H1 (cell line): Measurements from ENCODE around the gene SPATS2L. TPM values are rescaled to one million over a fixed set of nuclear protein-coding genes. Genes with fewer than 3 reads are reported as not detected.

Source experiments
- HDAC2 ChIP-seq, 2 experiments: fragments of 300-600 bp in 1 of 2; sonication (generic) in 1 of 2; IDR thresholded peaks; 2 replicates each; pipeline ENCODE4 v1.6.1; 2011 to 2012; ENCODE audit warnings: low read depth in 2 of 2, low read length in 2 of 2, mild to moderate bottlenecking in 2 of 2, moderate library complexity in 2 of 2, borderline replicate concordance in 1 of 2, inconsistent platforms in 1 of 2
- HDAC6 ChIP-seq: IDR thresholded peaks from one replicate; pipeline ENCODE4 v1.7.1; 2012; ENCODE audit warnings: low read depth, mild to moderate bottlenecking, inconsistent platforms, low read length, moderate library complexity
- SIRT6 ChIP-seq: IDR thresholded peaks from one replicate; pipeline ENCODE4 v1.7.1; 2012; ENCODE audit warnings: low read length, inconsistent platforms
- TAF7 ChIP-seq: optimal IDR thresholded peaks from 2 replicates; pipeline ENCODE3; 2011; ENCODE audit warnings: low read depth, mild to moderate bottlenecking, inconsistent platforms, low read length, moderate library complexity, borderline replicate concordance
- polyA plus RNA-seq, 7 experiments: library from polyadenylated mRNA; depleted of rRNA in 3 of 7; stranded (reverse) in 5 of 7; unstranded in 2 of 7; fragments of >200 nt in 5 of 7; fragments of 200-250 nt in 2 of 7; gene quantifications; 1 replicate in 5 of 7; 2 replicates in 1 of 7; 4 replicates in 1 of 7; pipeline versions ENCODE4 v1.2.1 to v1.2.3, GENCODE V29; 2011 to 2013; ENCODE audit warnings: missing spikeins in 2 of 7, mixed read lengths in 2 of 7
- total RNA-seq: library from RNA; stranded (reverse); fragmentation: NEBNext Ultra II Directional; extraction: Animal tissue kit (Norgen Biotek cat#: 25700); gene quantifications from 2 replicates; pipeline ENCODE4 v1.2.1, GENCODE V29; 2021

SPATS2L gene
- total and polyA plus RNA-seq, 2 of the 8 experiments (the other 6 are each of a cell fraction or from before 2014, with no cell fraction given) = 67.3 to 189 TPM

GRCh38 chr2:200477667-200478131 is 171.2 kb downstream of the SPATS2L start (continued):
- no peak for TF ChIP-seq HDAC6
- TF ChIP-seq HDAC2 (IDR thresholded peaks at IDR 0.05; ENCODE audit: borderline replicate concordance in 1 of 2, low read depth in 2 of 2, low read length in 2 of 2) = no peak
- no peak for TF ChIP-seq SIRT6
- no peak for TF ChIP-seq TAF7
